ENCODE measurements around the gene ESR2.

DNA sequence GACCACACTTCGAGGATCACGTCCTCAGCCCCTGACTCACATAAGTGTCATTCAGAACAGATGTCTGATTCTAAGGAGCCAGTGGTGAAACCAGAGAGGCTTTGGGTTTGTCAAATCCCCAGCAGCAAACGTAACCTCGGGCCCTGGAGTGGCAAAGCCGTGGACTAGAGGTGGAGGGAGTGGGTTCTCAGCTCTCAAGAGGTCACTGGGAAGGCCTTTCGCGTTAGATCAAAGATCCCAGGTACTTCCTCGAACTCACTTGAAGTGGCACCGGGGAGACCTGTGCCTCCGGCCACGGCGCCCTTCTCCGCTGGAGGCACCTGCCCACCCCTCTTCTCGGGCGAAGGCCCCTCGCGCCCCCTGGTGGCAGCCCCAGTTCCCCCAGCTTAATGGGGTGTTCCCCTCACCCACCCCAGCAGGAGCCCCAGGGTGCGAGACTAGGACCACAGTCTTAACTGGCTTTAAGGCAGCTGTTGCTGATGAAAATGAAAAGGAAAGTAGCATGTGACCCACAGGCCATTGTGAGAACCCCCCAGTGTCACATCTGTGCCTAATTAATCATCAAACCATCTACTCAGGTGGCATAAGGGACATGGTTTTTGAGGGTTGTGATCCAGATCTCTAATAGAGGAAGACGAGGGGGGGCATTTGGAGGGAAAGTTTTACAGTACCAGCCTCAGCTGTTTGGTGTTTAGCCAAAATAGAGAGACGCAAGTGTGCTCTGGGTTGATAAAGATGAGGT lies 672 bp upstream of the ESR2 start:
- TF ChIP-seq POLR2AphosphoS5 (IDR thresholded peaks at IDR 0.05; ENCODE audit: low read depth, low read length) (no peak), POLR2A (IDR thresholded peaks at IDR 0.05; ENCODE audit: low read depth, low read length) (no peak)
